ENCODE data around the gene LDB3.
"Not testable (repeated sequence)": the region's sequence is repeated elsewhere in the genome, so short reads cannot be mapped to it uniquely, and the experiment has no call there.

DNA sequence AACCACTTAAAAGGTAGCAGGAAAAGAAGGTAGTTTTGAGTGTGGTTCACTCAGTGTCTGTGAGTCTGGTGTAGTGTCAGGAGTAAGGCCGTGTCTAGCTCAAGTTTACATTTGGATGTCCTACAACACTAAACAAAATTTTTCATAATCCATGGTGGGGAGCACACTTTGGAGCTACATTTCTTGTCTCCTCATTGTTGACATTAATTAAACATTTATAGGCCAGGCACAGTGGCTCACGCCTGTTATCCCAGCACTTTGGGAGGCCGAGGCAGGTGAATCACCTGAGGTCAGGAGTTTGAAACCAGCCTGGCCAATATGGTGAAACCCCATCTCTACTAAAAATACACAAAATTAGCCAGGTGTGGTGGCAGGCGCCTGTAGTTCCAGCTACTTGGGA is 67.0 kb downstream of the LDB3 start:
- TF ChIP-seq EZH2 (IDR thresholded peaks at IDR 0.05; ENCODE audit: low read length): not testable (repeated sequence)
- TF ChIP-seq, protein P1, sequence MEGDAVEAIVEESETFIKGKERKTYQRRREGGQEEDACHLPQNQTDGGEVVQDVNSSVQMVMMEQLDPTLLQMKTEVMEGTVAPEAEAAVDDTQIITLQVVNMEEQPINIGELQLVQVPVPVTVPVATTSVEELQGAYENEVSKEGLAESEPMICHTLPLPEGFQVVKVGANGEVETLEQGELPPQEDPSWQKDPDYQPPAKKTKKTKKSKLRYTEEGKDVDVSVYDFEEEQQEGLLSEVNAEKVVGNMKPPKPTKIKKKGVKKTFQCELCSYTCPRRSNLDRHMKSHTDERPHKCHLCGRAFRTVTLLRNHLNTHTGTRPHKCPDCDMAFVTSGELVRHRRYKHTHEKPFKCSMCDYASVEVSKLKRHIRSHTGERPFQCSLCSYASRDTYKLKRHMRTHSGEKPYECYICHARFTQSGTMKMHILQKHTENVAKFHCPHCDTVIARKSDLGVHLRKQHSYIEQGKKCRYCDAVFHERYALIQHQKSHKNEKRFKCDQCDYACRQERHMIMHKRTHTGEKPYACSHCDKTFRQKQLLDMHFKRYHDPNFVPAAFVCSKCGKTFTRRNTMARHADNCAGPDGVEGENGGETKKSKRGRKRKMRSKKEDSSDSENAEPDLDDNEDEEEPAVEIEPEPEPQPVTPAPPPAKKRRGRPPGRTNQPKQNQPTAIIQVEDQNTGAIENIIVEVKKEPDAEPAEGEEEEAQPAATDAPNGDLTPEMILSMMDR (optimal IDR thresholded peaks at IDR 0.05 in 1 of 3, IDR thresholded peaks at IDR 0.05 in 1 of 3, conservative IDR thresholded peaks at IDR 0.05 in 1 of 3; ENCODE audit: extremely low read depth in 1 of 3, insufficient read depth in 2 of 3, low read length in 3 of 3): not testable (repeated sequence)

Data from keratinocyte (primary cell).